ENCODE results near the gene RAPGEF5. TPM values are rescaled to one million over a fixed set of nuclear protein-coding genes. Genes with fewer than 3 reads are reported as not detected.

Gene RAPGEF5
- total and polyA plus RNA-seq, 4 donors, result 7.1 to 54.8 (median 13.0) TPM

DNA sequence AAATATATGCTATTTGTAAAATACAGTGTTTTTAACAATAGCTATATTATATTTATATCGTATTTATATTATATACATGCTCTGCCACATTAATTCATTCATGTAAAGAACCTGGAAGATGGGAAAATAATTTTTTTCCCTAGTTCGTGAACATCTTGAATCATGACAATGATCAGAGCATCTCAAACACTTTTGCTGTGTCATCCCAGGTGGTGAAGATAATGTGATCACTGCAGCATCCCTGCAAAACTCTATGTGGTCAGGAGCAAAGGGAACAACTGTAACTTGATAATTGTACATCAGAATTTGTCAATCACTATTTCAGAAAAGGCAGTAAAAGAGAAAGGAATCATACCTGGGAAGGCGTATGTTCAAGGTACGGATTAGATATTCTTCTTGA lies 39.3 kb downstream of the RAPGEF5 start:
- no peak for DNase-seq (ENCODE audit: low spot score)
- Histone ChIP-seq H3K36me3 (ENCODE audit: control insufficient read depth in 4 of 4, insufficient read depth in 3 of 4, low read depth in 1 of 4, low read length in 3 of 4) (peaks cover 0 to 6% (median 4%) of the 10 kb centered on the region in 4 donors), H3K27ac (ENCODE audit: low read depth in 1 of 2, low read length in 2 of 2) (no peak overlapping the region), H3K4me3 (ENCODE audit: low read depth in 1 of 3, low read length in 3 of 3) (no peak overlapping the region), H3K4me1 (ENCODE audit: control insufficient read depth in 4 of 4, insufficient read depth in 4 of 4, low read length in 3 of 4) (no peaks in the 10 kb centered on the region), H3K9me3 (ENCODE audit: control insufficient read depth in 4 of 4, low read length in 3 of 4) (no peaks in the 10 kb centered on the region), H3K9ac (ENCODE audit: low read depth in 1 of 2, low read length in 2 of 2) (no peak overlapping the region), H3K27me3 (ENCODE audit: control insufficient read depth in 4 of 4, insufficient read depth in 4 of 4, low read length in 3 of 4) (no peaks in the 10 kb centered on the region)
- 95% methylated on average over 4 of the region's 4 CpGs for WGBS
- TF ChIP-seq YY1 (IDR thresholded peaks at IDR 0.05) (no peak), RXRA (IDR thresholded peaks at IDR 0.05) (no peak), JUND (IDR thresholded peaks at IDR 0.05) (no peak), FOXA1 (IDR thresholded peaks at IDR 0.05) (no peak), HNF4G (IDR thresholded peaks at IDR 0.05) (no peak), SP1 (IDR thresholded peaks at IDR 0.05) (no peak), FOXA2 (IDR thresholded peaks at IDR 0.05) (no peak), HNF4A (conservative IDR thresholded peaks at IDR 0.05) (no peak), EGR1 (IDR thresholded peaks at IDR 0.05; ENCODE audit: low read depth in 2 of 2) (no peak), TAF1 (conservative IDR thresholded peaks at IDR 0.05) (no peak), NR2F2 (IDR thresholded peaks at IDR 0.05) (no peak), GABPA (IDR thresholded peaks at IDR 0.05 in 1 of 2, conservative IDR thresholded peaks at IDR 0.05 in 1 of 2) (no peak), RAD21 (IDR thresholded peaks at IDR 0.05) (no peak)
- TF ChIP-seq, protein P1, sequence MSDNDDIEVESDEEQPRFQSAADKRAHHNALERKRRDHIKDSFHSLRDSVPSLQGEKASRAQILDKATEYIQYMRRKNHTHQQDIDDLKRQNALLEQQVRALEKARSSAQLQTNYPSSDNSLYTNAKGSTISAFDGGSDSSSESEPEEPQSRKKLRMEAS (IDR thresholded peaks at IDR 0.05), result no peak
- TF ChIP-seq, protein P2, sequence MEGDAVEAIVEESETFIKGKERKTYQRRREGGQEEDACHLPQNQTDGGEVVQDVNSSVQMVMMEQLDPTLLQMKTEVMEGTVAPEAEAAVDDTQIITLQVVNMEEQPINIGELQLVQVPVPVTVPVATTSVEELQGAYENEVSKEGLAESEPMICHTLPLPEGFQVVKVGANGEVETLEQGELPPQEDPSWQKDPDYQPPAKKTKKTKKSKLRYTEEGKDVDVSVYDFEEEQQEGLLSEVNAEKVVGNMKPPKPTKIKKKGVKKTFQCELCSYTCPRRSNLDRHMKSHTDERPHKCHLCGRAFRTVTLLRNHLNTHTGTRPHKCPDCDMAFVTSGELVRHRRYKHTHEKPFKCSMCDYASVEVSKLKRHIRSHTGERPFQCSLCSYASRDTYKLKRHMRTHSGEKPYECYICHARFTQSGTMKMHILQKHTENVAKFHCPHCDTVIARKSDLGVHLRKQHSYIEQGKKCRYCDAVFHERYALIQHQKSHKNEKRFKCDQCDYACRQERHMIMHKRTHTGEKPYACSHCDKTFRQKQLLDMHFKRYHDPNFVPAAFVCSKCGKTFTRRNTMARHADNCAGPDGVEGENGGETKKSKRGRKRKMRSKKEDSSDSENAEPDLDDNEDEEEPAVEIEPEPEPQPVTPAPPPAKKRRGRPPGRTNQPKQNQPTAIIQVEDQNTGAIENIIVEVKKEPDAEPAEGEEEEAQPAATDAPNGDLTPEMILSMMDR (IDR thresholded peaks at IDR 0.05; ENCODE audit: low read depth, low read length, missing input control), result no peak
- TF ChIP-seq, protein P3, sequence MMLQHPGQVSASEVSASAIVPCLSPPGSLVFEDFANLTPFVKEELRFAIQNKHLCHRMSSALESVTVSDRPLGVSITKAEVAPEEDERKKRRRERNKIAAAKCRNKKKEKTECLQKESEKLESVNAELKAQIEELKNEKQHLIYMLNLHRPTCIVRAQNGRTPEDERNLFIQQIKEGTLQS (IDR thresholded peaks at IDR 0.05), result no peak
- TF ChIP-seq, protein P4, sequence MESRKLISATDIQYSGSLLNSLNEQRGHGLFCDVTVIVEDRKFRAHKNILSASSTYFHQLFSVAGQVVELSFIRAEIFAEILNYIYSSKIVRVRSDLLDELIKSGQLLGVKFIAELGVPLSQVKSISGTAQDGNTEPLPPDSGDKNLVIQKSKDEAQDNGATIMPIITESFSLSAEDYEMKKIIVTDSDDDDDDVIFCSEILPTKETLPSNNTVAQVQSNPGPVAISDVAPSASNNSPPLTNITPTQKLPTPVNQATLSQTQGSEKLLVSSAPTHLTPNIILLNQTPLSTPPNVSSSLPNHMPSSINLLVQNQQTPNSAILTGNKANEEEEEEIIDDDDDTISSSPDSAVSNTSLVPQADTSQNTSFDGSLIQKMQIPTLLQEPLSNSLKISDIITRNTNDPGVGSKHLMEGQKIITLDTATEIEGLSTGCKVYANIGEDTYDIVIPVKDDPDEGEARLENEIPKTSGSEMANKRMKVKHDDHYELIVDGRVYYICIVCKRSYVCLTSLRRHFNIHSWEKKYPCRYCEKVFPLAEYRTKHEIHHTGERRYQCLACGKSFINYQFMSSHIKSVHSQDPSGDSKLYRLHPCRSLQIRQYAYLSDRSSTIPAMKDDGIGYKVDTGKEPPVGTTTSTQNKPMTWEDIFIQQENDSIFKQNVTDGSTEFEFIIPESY (IDR thresholded peaks at IDR 0.05), result no peak
- TF ChIP-seq, protein P5, sequence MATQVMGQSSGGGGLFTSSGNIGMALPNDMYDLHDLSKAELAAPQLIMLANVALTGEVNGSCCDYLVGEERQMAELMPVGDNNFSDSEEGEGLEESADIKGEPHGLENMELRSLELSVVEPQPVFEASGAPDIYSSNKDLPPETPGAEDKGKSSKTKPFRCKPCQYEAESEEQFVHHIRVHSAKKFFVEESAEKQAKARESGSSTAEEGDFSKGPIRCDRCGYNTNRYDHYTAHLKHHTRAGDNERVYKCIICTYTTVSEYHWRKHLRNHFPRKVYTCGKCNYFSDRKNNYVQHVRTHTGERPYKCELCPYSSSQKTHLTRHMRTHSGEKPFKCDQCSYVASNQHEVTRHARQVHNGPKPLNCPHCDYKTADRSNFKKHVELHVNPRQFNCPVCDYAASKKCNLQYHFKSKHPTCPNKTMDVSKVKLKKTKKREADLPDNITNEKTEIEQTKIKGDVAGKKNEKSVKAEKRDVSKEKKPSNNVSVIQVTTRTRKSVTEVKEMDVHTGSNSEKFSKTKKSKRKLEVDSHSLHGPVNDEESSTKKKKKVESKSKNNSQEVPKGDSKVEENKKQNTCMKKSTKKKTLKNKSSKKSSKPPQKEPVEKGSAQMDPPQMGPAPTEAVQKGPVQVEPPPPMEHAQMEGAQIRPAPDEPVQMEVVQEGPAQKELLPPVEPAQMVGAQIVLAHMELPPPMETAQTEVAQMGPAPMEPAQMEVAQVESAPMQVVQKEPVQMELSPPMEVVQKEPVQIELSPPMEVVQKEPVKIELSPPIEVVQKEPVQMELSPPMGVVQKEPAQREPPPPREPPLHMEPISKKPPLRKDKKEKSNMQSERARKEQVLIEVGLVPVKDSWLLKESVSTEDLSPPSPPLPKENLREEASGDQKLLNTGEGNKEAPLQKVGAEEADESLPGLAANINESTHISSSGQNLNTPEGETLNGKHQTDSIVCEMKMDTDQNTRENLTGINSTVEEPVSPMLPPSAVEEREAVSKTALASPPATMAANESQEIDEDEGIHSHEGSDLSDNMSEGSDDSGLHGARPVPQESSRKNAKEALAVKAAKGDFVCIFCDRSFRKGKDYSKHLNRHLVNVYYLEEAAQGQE (IDR thresholded peaks at IDR 0.05), result no peak
